GM08714 (cell line): Measurements from ENCODE around the gene CFAP74.

Experiments
- H3K4me3 ChIP-seq: fragments of 200-500 bp; sonication (Bioruptor generic); 2 replicates; pipeline ENCODE4 v1.5.1; 2014; ENCODE audit warnings: mild to moderate bottlenecking, low read length, inconsistent platforms
- ZNF274 ChIP-seq: IDR thresholded peaks from 2 replicates; pipeline ENCODE4 v1.6.1; 2012; ENCODE audit warnings: mild to moderate bottlenecking, low read depth, low read length

CFAP74 gene, protein sequence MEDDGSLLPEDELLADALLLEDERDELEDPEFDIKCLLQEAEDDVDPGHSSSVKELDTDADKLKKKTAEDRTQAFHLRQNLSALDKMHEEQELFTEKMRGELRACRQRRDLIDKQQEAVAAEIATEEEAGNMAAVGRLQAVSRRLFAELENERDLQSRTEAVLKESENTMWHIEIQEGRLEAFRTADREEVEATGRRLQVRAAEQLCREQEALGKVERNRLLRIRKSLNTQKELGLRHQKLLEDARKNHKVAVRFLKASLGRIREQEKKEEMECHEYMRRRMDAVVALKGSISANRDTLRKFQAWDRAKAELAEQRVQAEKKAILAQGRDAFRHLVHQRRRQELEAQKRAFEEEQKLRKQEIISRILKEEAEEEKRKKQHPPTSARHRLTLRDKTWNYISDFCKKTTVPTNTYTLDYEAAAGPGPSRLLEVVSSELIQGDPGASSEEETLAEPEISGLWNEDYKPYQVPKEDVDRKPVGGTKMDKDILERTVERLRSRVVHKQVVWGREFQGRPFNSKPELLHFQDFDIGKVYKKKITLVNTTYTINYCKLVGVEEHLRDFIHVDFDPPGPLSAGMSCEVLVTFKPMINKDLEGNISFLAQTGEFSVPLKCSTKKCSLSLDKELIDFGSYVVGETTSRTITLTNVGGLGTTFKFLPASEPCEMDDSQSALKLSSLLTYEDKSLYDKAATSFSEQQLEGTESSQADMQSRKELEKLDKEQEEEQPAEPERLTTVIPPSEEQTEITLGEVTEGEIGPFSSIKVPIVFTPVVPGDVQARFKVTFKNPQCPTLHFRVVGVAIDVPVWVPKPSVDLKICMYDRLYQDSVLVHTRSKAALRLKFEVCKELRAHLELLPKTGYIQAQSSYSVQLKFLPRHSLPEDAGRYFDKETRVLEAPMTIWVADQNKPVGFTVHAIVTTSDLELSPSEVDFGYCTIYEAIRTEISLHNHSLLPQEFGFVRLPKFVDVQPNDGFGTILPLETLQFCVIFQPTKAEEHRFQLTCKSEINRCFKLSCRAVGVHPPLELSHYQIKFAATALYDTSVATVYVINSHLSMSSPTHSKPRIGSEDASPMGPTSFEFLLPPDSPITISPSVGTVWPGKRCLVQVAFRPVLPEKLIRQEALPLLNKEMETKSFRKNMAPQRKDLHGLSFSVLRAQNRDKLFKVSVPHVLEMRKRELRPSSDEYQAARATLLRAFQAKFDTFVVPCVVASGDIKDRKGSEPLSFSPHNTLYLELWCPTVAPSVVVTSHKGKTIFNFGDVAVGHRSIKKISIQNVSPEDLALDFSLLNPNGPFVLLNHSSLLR (N-terminal part only)

DNA sequence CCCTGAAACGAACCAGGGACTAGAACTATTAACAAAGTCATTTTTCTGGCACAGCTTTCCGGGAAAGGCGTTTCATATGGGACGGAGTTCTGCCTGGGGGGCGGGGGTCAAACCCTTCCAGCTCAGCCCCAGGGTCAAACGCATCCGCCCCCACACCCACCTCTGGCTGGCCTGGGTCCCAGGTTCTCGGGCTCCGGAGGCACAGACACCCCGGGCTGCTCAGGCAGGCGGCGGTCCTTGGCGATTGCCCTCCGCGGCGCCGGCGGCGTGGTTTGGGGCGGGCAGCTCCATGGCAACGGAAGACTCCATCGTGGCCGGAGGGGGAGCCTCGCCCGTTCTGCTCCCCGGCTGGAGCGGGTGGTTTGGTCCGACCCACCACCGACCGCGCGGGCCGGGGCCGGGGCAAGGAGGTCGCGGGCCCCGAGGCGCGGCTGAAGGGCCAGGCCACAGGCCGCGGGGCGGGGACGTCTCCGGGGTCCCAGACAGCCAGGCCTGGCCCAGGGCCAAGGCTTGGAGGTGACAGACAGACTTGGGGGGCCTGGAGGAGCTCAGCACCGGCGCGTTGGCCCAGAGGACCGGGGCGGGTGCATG is at the start of gene CFAP74:
Gene CFAP74, minus strand, starts transcription at position 246 of the 591 bp plus-strand sequence. CDS start 12,830 bp downstream, outside the sequence.
- no peak within 1 kb of the TSS for H3K4me3 ChIP-seq
- TF ChIP-seq ZNF274: no peak

DNA sequence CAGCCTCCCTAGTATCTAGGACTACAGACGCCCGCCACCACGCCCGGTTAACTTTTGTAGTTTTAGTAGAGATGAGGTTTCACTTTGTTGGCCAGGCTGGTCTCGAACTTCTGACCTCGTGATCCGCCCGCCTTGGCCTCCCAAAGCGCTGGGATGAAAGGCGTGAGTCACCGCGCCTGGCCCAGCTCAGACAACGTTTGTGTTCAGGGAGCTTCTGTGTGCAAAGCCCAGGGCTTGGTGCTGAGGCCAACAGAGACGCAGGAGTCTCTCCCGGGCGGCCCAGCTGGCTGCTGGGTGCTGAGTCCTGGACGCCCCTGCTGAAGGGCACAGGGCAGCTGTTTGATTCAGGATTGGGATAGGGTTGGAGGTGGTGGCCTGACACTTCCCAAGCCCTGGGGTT is 49.6 kb upstream of the CFAP74 start:
- no peak for TF ChIP-seq ZNF274
- no peak overlapping the region for H3K4me3 ChIP-seq

DNA sequence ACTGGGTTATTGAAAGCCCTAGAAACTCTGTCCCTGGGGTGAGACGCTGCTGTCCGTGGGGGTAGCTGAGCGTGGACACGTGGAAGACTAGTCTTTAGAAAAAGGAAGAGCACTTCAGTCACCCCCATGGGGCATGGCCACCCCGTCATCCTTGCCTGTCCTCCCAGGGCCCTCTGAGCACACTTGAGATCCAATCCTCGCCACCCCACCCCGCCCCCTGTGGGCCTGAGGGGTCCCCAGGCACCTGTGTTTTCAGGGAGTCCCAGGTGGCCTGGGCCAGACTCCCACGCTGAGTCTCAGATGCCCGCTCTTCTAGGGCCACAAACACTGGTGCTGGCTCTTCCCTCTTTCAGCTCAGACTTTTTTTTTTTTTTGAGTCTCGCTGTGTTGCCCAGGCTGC is 49.2 kb upstream of the CFAP74 start:
- TF ChIP-seq ZNF274: no peak
- H3K4me3 ChIP-seq: no peak overlapping the region

DNA sequence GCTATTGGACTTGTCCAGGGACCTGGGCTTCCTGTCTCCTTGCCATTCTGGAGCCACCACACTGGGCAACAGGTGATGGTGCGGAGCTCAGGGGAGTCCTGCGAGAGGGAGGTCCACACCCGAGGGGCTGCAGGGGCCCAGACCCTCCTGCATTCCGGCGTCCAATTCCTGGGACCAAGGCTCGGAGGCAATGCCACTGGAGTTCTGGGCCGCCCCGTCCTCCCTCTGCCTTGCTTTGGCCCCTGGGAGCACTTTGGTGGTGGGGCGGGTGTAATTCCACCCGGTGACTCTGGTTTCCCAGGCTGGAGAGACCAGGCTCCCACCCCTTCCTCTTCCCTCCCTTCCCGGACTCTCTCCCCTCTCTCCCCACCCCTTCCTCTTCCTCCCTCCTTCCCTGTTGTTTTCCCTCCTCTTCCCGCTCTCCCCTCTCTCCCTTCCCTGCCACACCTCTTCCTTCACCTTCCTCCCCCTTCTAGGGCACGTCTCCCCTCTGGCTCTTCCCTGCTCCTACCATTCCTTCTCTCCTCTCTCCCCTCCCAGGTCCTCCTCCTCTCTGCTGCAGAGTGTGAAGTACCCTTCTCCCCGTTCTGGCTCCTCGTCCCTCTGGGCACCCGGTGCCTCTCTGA is 48.6 kb upstream of the CFAP74 start:
- H3K4me3 ChIP-seq: no peak overlapping the region
- no peak for TF ChIP-seq ZNF274

DNA sequence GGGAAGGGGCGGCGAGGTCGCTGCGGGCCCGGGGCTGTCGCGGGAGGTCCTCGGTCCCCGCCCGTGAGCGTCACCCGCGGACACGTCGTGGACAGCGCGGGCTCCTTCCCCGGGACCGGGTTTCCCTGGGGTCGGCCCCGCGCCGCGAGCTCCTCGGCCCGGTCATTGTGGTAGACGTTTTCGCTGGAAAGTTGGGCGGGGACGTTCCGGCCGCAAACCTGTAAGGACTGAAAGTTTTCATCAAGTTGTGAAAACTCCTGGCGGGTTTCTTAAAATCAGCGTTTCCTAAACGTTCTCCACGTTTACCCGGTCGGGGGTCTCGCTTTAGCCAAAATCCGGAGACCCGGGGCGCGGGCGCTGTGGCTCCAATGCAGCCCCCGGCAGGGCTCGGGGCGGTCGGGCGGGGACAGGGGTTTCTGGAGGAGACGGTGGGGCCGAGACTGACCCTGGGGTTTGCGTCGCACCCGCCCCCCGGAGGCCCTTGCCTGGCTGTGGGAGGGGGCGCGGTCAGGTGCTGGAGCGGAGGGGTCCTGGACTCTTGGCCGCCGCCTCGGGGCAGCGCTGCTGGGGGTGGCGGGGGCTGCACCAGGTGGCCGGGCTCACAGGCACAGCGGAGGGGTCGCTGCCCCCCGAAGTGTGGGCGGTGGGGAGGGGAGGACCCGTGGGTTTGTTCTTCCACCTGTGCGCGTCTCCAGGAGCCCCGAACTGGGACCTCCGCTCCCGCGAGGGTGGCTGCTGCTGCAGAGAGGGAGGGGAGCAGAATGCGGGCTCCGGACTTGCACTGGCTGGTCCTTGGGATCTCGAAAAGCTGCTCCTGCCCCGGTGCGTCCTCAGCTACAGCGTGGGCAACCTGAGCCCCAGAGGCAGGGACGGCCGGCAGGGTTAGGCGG is 47.5 kb upstream of the CFAP74 start:
- H3K4me3 ChIP-seq: no peak overlapping the region; the same call in 1 of the 2 replicates
- no peak for TF ChIP-seq ZNF274

DNA sequence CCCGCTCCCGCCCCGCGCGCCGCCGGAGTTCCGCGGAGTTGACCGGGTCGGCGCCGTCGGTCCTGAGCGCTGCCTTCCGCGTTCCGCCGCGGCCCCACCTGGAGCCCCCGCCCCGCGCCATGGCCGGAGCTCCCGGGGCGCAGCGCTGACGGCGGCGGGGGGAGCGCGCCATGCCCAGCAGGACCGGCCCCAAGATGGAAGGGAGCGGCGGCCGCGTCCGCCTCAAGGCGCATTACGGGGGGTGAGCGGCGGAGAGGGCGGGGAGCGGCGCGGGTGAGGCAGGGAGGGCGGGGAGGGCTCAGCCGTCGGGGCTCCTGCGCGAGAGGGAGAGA is 46.8 kb upstream of the CFAP74 start:
- H3K4me3 ChIP-seq: no peak overlapping the region; the same call in 1 of the 2 replicates
- TF ChIP-seq ZNF274: no peak

DNA sequence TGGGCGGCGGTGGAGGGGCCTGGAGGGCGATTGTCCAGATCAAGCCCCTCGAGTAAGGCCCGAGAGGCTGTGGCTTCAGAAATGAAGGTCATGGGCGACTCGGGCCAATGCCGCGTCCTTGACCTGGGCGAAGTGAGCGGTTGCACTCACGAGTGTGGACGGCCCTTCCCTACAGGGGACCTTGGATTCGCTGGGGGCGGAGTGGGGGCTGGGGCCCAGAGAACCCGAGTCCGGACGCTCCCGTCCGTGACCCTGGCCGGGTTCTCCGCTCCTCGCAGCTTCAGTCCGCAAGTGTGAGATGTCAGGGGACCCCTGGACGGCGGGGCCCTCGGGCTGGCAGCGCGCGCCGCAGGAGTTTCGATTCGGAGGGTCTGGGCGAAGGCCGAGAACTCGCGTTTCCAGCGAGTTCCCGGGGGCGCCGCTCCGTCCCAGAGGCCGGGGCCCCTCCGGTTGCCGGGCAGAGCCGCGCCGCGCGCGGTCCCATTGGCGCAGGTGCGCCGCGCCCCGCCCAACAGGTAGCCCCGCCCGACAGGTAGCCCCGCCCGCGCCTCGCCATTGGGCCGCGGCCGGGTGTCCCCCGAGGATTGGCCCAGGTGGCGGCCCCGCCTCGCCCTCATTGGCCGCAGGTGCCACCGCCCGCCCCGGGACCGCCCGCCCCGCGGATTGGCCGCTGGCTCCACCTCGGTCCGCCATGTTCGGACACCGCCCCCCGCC is 46.3 kb upstream of the CFAP74 start, which contains the start of gene PRKCZ:
Gene PRKCZ, plus strand, starts transcription at position 694 of the 714 bp plus-strand sequence. CDS start 220 bp downstream, outside the sequence.
- no peak for TF ChIP-seq ZNF274
- H3K4me3 ChIP-seq: peak within 1 kb of the TSS; percentile 32

DNA sequence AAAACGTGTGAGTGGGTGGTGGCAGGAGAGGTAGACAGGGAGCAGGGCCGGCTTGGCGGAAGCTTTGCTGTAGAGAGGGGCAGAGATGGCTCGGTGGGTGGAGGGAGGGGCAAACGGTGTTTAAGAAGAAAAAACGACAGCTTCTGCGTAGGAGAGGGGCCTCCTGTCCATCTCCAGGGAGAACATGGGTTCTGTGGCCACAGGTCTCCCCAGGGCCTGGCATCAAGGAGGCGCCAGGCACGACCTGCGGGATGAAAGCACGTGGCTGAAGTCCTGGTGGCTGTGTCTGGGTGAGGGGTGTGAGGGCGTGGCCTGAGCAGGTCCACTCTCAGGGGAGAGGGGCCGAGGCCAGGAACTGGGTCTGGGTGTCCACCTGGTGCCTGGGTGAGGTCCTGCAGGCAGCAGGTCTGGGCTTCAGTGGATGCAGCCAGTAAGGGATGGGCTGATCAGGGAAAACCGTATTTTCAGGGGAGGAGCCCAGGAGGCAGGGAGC is 45.7 kb upstream of the CFAP74 start:
- no peak overlapping the region for H3K4me3 ChIP-seq
- TF ChIP-seq ZNF274: no peak

DNA sequence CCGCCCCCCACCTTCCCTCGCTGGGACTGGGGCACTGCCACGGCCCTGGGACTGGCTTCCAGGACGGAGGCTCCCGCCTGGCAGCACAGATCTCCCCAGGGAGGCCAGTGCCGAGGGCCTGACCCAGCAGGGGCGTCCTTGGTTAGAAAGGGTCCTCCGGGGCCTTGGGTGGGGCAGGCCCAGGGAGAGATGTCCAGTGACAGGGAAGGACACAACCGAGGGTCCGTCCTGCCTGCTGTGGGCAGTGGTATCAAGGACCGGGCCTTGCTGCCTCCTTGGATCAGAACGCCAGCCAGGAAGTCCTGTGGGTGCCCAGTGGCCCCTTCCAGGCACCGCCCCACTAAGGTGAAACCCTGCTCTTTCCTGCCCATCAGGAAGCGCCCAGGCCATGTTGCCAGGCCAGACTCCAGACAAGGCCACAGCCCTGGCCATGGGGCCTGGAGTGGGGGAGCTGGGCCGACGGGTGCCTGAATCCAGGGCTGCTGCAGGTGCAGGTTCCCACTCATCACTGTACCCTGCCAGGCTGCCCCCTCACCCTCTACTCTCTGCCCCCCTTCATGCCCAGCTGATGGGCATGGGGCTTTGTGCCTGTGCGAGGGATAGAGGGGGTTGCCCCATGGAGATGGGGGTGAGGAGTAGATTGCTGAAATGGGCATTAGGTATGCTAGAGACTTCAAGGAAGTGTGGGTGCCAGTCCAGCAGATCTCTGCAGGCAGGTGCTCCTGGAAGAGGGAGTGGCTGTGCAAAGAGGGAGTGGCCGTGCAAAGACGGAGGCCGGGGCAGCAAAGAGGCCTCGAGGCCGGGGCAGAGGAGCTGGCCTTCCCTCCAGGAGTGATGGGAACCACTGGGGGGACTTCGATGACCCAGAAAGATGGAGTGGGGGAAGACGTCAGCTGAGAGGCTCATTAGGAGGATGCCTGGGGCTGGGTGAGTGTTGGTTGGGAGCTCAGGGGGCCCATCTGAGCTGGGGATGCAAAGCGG is 44.5 kb upstream of the CFAP74 start:
- TF ChIP-seq ZNF274: no peak
- no peak overlapping the region for H3K4me3 ChIP-seq

DNA sequence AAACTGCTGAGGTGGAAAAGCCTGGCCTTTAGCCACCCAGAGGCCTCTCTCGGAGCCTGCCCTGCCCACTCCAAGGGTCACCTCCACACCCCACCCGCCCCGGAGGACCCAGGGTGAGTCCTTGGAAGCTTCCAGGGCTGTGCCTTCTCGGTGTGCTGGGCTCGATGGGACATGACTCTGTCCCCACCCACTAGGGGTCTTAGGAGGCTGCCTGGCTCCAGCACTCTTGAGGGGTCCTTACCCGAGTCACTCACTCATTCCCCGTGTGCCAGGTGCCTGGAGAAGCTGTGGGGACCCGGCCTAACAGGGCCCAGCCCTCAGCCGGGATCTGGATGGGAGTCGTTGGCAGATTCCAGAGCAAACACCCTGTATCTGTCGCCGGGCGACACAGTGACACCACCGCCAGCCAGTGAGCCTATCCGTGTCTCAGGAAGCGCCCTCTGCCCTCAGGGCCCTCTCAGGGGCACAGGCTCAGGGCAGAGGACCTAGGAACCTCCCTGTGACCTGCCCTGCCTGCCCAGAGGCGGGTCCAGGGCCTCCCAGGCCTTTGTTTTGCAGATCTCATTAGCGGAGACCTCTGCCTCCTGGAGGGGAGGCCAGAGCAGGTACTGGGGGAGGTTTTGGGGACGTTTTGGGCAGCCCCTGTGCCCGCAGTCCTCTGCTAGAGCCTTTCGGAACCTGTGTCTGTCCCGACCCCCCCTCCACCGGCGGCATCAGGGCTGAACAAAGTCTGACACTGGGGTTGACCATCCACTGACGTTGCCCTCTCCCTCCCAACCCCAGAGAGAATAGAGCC is 43.6 kb upstream of the CFAP74 start:
- no peak overlapping the region for H3K4me3 ChIP-seq
- no peak for TF ChIP-seq ZNF274
